Kidney (tissue), 14 donors: ENCODE data around the gene TMSB15B. TPM values are rescaled to one million over a fixed set of nuclear protein-coding genes. Genes with fewer than 3 reads are reported as not detected.
"Not testable (repeated sequence)": the region's sequence is repeated elsewhere in the genome, so short reads cannot be mapped to it uniquely, and the experiment has no call there.

Source experiments
- DNase-seq, 5 donors: peaks; one replicate each; pipeline ENCODE4 v3.0.0-alpha.2; 2013 to 2020
- FAIRE-seq: peaks from 2 replicates; lab custom pipeline; 2012; peaks lifted over from hg19 to GRCh38; lab: Jason Lieb, UNC
- H3K27ac ChIP-seq, 2 donors: one replicate each; pipeline ENCODE4 v1.7.0; 2013; ENCODE audit warnings: low read depth in 2 of 2, low read length in 2 of 2, inconsistent platforms in 1 of 2
- H3K27me3 ChIP-seq: one replicate; pipeline ENCODE4 v1.7.1; 2013; ENCODE audit warnings: low read length, inconsistent platforms; ENCODE audit not compliant: control insufficient read depth, insufficient read depth
- H3K36me3 ChIP-seq, 3 donors: one replicate each; pipeline versions ENCODE4 v1.7.0 to v1.7.1; 2013; ENCODE audit warnings: low read length in 3 of 3, control low read depth in 1 of 3, inconsistent platforms in 1 of 3; ENCODE audit not compliant: insufficient read depth in 3 of 3, control insufficient read depth in 2 of 3
- H3K4me1 ChIP-seq, 3 donors: one replicate each; pipeline versions ENCODE4 v1.7.0 to v1.7.1; 2013; ENCODE audit warnings: low read length in 3 of 3, inconsistent platforms in 1 of 3, low read depth in 1 of 3; ENCODE audit not compliant: control insufficient read depth in 2 of 3, insufficient read depth in 2 of 3
- H3K4me3 ChIP-seq, 3 donors: one replicate each; pipeline versions ENCODE4 v1.7.0 to v1.8.1; 2013; ENCODE audit warnings: low read length in 3 of 3, control low read depth in 1 of 3, inconsistent platforms in 1 of 3
- H3K9ac ChIP-seq, 3 donors: one replicate each; pipeline versions ENCODE4 v1.7.0 to v1.7.1; 2013; ENCODE audit warnings: low read length in 3 of 3, control low read depth in 1 of 3, inconsistent platforms in 1 of 3
- H3K9me3 ChIP-seq, 3 donors: one replicate each; pipeline versions ENCODE4 v1.7.0 to v1.7.1; 2013; ENCODE audit warnings: low read length in 3 of 3, control low read depth in 1 of 3, inconsistent platforms in 1 of 3; ENCODE audit not compliant: control insufficient read depth in 2 of 3, insufficient read depth in 1 of 3
- intact Hi-C: fragments of 100-400 bp; cut with DNase I; formaldehyde crosslinking; loops from one replicate; pipeline ENCODE4 v1.11.1; 2022
- polyA plus RNA-seq: library from polyadenylated mRNA; stranded (reverse); fragments of 350-450 nt; fragmentation: Illumina TruSeq; extraction: RNeasy Lipid Tissue Mini Kit (QIAGEN cat#74804); gene quantifications from one replicate; pipeline ENCODE4 v1.2.3, GENCODE V29; 2014; ENCODE audit warnings: low read depth, low replicate concordance; ENCODE audit not compliant: insufficient read depth
- total RNA-seq: library from RNA; stranded (reverse); fragmentation: NEBNext Ultra II Directional; extraction: Animal tissue kit (Norgen Biotek cat#: 25700); gene quantifications from one replicate; pipeline ENCODE4 v1.2.1, GENCODE V29; 2021
- TF ChIP-seq, protein P1 (sequence below): IDR thresholded peaks from 3 replicates; pipeline ENCODE4 v1.5.1; 2012; ENCODE audit warnings: mild to moderate bottlenecking, moderate library complexity, borderline replicate concordance; ENCODE audit not compliant: insufficient read depth; ENCODE audit errors: extremely low read depth
- donor health status: control.
- donor health status: control.
- donor health status: control.
- donor health status: control.
- donor health status: control.
- donor health status: DM: yes; HTN: yes; CAD: no.
- donor health status: Normal renal cell carcinoma (clear cell type).

Gene TMSB15B
- total and polyA plus RNA-seq, 2 donors from 2014 or later: 1.7 to 2.0 TPM

GRCh38 chrX:103999234-103999633 is 36.8 kb downstream of the TMSB15B start:
- Histone ChIP-seq H3K36me3 (no peaks in the 10 kb centered on the region), H3K9me3 (no peaks in the 10 kb centered on the region), H3K9ac (no peak overlapping the region), H3K4me1 (no peaks in the 10 kb centered on the region), H3K4me3 (no peak overlapping the region), H3K27me3 (no peaks in the 10 kb centered on the region), H3K27ac (no peak overlapping the region)
- TF ChIP-seq, protein P1, sequence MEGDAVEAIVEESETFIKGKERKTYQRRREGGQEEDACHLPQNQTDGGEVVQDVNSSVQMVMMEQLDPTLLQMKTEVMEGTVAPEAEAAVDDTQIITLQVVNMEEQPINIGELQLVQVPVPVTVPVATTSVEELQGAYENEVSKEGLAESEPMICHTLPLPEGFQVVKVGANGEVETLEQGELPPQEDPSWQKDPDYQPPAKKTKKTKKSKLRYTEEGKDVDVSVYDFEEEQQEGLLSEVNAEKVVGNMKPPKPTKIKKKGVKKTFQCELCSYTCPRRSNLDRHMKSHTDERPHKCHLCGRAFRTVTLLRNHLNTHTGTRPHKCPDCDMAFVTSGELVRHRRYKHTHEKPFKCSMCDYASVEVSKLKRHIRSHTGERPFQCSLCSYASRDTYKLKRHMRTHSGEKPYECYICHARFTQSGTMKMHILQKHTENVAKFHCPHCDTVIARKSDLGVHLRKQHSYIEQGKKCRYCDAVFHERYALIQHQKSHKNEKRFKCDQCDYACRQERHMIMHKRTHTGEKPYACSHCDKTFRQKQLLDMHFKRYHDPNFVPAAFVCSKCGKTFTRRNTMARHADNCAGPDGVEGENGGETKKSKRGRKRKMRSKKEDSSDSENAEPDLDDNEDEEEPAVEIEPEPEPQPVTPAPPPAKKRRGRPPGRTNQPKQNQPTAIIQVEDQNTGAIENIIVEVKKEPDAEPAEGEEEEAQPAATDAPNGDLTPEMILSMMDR: no peak
- intact Hi-C loops: no loop called here
- no peak for FAIRE-seq
- DNase-seq: no peak

DNA sequence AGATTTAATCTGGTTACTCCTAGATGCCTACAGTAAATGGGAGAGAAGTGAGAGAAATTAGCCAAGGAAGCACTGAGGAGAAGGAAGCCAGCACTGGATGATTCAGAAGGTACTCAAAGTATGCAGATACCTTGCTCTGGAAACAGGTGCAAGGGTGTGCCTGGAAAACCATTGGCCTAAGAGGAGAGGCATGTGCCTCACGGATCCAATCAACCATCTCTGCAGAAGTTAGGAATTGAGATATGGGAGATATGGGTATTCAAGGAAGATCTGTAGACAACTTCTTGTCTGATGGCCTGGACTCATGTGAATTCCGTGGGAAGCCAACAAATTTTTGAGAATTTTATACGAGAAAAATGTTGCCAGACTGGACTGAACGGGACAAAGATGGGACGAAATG is 46.4 kb downstream of the TMSB15B start:
- no peak overlapping the region for H3K27ac ChIP-seq
- H3K9me3 ChIP-seq: no peaks in the 10 kb centered on the region
- no peak for FAIRE-seq
- H3K9ac ChIP-seq: no peak overlapping the region
- H3K27me3 ChIP-seq: no peaks in the 10 kb centered on the region
- TF ChIP-seq, protein P1: no peak
- intact Hi-C loops: no loop called here
- no peak for DNase-seq
- no peak overlapping the region for H3K4me3 ChIP-seq
- H3K4me1 ChIP-seq: no peaks in the 10 kb centered on the region
- H3K36me3 ChIP-seq: no peaks in the 10 kb centered on the region

DNA sequence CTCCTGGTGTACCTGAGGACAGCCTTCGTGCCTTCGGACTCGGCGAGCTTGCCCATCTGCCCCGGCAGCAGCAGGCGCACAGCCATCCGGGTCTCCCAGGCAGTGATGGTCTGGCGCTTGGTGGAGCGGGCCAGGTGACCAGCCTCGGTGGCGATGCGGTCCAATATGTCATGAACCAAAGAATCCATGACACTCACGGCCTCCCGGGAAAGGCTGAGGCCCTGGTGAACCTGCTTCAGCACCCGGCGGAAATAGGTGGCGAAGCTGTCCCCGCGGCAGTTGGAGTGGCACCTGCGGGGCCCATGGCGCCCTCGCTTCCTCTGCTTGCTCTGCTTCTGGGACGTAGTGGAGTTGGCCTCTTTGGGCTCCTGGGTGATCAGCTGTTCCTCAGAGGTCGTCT is 50.7 kb downstream of the TMSB15B start:
- no peaks in the 10 kb centered on the region for H3K9me3 ChIP-seq
- no peaks in the 10 kb centered on the region for H3K4me1 ChIP-seq
- intact Hi-C loops: no loop called here
- H3K27me3 ChIP-seq: no peaks in the 10 kb centered on the region
- TF ChIP-seq, protein P1: no peak
- H3K27ac ChIP-seq: no peak overlapping the region
- H3K36me3 ChIP-seq: no peaks in the 10 kb centered on the region
- DNase-seq (no peak), FAIRE-seq (no peak)
- no peak overlapping the region for H3K4me3 ChIP-seq
- H3K9ac ChIP-seq: no peak overlapping the region

GRCh38 chrX:104013606-104014005 is 51.2 kb downstream of the TMSB15B start, which contains the start of gene H2BW1:
Gene H2BW1 (minus strand): TSS chrX:104013708. CDS start chrX:104013576, 132 bp downstream.
- Histone ChIP-seq H3K9ac (no peak within 1 kb of the TSS), H3K36me3 (no peaks in the 10 kb centered on the region), H3K9me3 (no peaks in the 10 kb centered on the region), H3K4me3 (no peak within 1 kb of the TSS), H3K27me3 (no peaks in the 10 kb centered on the region), H3K27ac (no peak within 1 kb of the TSS), H3K4me1 (no peaks in the 10 kb centered on the region)
- intact Hi-C loops: no loop called here
- FAIRE-seq (no peak), DNase-seq (no peak)
- TF ChIP-seq, protein P1: no peak

DNA sequence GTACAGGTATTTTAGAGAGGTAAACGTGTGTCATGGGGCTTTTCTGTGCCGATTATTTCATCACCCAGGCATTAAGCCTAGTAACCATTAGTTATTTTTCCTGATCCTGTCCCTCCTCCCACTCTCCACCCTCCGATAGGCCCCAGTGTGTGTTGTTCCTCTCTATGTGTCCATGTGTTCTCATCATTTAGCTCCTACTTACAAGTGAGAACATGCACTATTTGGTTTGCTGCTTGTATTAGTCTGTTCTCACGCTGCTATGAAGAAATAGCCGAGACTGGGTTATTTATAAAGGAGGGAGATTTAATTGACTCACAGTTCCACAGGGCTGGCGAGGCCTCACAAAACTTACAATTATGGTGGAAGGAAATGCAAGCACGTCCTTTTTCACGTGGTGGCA is 53.1 kb downstream of the TMSB15B start:
- FAIRE-seq, H3K4me3 ChIP-seq, intact Hi-C loops, H3K9me3 ChIP-seq, H3K36me3 ChIP-seq, DNase-seq, H3K27ac ChIP-seq, H3K4me1 ChIP-seq, H3K9ac ChIP-seq, H3K27me3 ChIP-seq: not testable (repeated sequence)
